ENCODE results near the gene TACR3. TPM values are rescaled to one million over a fixed set of nuclear protein-coding genes. Genes with fewer than 3 reads are reported as not detected.
"Not testable (repeated sequence)": the region's sequence is repeated elsewhere in the genome, so short reads cannot be mapped to it uniquely, and the experiment has no call there.

The TACR3 gene
- polyA plus RNA-seq, 1 donor from 2014 or later = not detected

- H3K4me1 Mint-ChIP-seq = no peaks in the 10 kb centered on the region
- no peak overlapping the region for H3K27ac Mint-ChIP-seq
- no peaks in the 10 kb centered on the region for H3K27me3 Mint-ChIP-seq
- H3K36me3 Mint-ChIP-seq = no peaks in the 10 kb centered on the region
- H3K4me3 Mint-ChIP-seq = no peak overlapping the region
- H3K9me3 Mint-ChIP-seq = peaks cover 0 to 2% (median 2%) of the 10 kb centered on the region in 3 donors
Measured at GRCh38 chr4:103645991-103646390, 73.8 kb downstream of the TACR3 start.

- Mint-ChIP-seq H3K27ac (no peak overlapping the region), H3K4me3 (no peak overlapping the region), H3K4me1 (no peaks in the 10 kb centered on the region), H3K9me3 (peaks cover 0 to 6% (median 1%) of the 10 kb centered on the region in 3 donors), H3K36me3 (no peaks in the 10 kb centered on the region), H3K27me3 (no peaks in the 10 kb centered on the region)
Measured at GRCh38 chr4:103634236-103634635, 85.5 kb downstream of the TACR3 start.

- no peaks in the 10 kb centered on the region for H3K27me3 Mint-ChIP-seq
- no peaks in the 10 kb centered on the region for H3K4me1 Mint-ChIP-seq
- no peak overlapping the region for H3K27ac Mint-ChIP-seq
- H3K36me3 Mint-ChIP-seq = peaks cover 1% of the 10 kb centered on the region
- H3K4me3 Mint-ChIP-seq = no peak overlapping the region
- peaks cover 0 to 10% (median 3%) of the 10 kb centered on the region in 3 donors for H3K9me3 Mint-ChIP-seq
Measured at GRCh38 chr4:103626296-103626695, 93.5 kb downstream of the TACR3 start.

- H3K4me3 Mint-ChIP-seq = no peak overlapping the region
- H3K4me1 Mint-ChIP-seq = no peaks in the 10 kb centered on the region
- H3K36me3 Mint-ChIP-seq = no peaks in the 10 kb centered on the region
- no peak overlapping the region for H3K27ac Mint-ChIP-seq
- H3K27me3 Mint-ChIP-seq = no peaks in the 10 kb centered on the region
- H3K9me3 Mint-ChIP-seq = no peaks in the 10 kb centered on the region
Measured at GRCh38 chr4:103591841-103592240, 127.9 kb downstream of the TACR3 start.

GRCh38 chr4:103567591-103567990 lies 152.2 kb downstream of the TACR3 start:
- Mint-ChIP-seq H3K4me3 (no peak overlapping the region), H3K27me3 (no peaks in the 10 kb centered on the region), H3K27ac (no peak overlapping the region), H3K4me1 (no peaks in the 10 kb centered on the region), H3K36me3 (no peaks in the 10 kb centered on the region), H3K9me3 (peaks cover 2 to 5% (median 3%) of the 10 kb centered on the region in 3 donors)

- H3K27ac Mint-ChIP-seq, H3K27me3 Mint-ChIP-seq, H3K4me1 Mint-ChIP-seq, H3K4me3 Mint-ChIP-seq, H3K36me3 Mint-ChIP-seq, H3K9me3 Mint-ChIP-seq: not testable (repeated sequence)
Measured at GRCh38 chr4:103559178-103559577, 160.6 kb downstream of the TACR3 start.

All from IgD-negative memory B cell (primary cell).